Astrocyte (in vitro differentiated cells and primary cell): ENCODE measurements around the gene FOXF1. TPM values are rescaled to one million over a fixed set of nuclear protein-coding genes. Genes with fewer than 3 reads are reported as not detected.

Experiments used
- DNase-seq: peaks from one replicate; pipeline ENCODE4 v3.0.0-alpha.2; 2010; ENCODE audit warnings: low read depth
- FAIRE-seq: peaks from 2 replicates; lab custom pipeline; 2011; peaks lifted over from hg19 to GRCh38; lab: Jason Lieb, UNC
- H2AFZ ChIP-seq: 2 replicates; pipeline ENCODE4 v1.6.0; 2012; ENCODE audit warnings: low read depth, low read length, inconsistent platforms
- H3K27ac ChIP-seq: 2 replicates; pipeline ENCODE4 v1.5.1; 2011; ENCODE audit warnings: low read depth, low read length, inconsistent platforms
- H3K27me3 ChIP-seq: 2 replicates; pipeline ENCODE4 v1.6.0; 2011; ENCODE audit warnings: low read length, inconsistent platforms; ENCODE audit not compliant: insufficient read depth
- H3K36me3 ChIP-seq: 2 replicates; pipeline ENCODE4 v1.5.1; 2011; ENCODE audit warnings: low read length, inconsistent platforms; ENCODE audit not compliant: insufficient read depth
- H3K4me1 ChIP-seq: 2 replicates; pipeline ENCODE4 v1.5.1; 2011; ENCODE audit warnings: low read length, inconsistent platforms; ENCODE audit not compliant: insufficient read depth
- H3K4me2 ChIP-seq: 2 replicates; pipeline ENCODE4 v1.6.0; 2012; ENCODE audit warnings: low read length, inconsistent platforms
- H3K4me3 ChIP-seq: 2 replicates; pipeline ENCODE4 v1.5.1; 2011; ENCODE audit warnings: low read depth, mild to moderate bottlenecking, low read length, inconsistent platforms; ENCODE audit not compliant: insufficient read depth
- H3K79me2 ChIP-seq: 2 replicates; pipeline ENCODE4 v1.6.0; 2012; ENCODE audit warnings: mild to moderate bottlenecking, low read length, inconsistent platforms; ENCODE audit not compliant: insufficient read depth
- H3K9ac ChIP-seq: 2 replicates; pipeline ENCODE4 v1.6.0; 2012; ENCODE audit warnings: mild to moderate bottlenecking, low read length, inconsistent platforms
- H3K9me3 ChIP-seq: 2 replicates; pipeline ENCODE4 v1.5.1; 2012; ENCODE audit warnings: low read depth, mild to moderate bottlenecking, low read length, inconsistent platforms; ENCODE audit not compliant: insufficient read depth
- H4K20me1 ChIP-seq: 2 replicates; pipeline ENCODE4 v1.6.0; 2012; ENCODE audit warnings: low read length, inconsistent platforms; ENCODE audit not compliant: insufficient read depth
- H3K27ac Mint-ChIP-seq: one replicate; pipeline ENCODE4 v1.8.0; 2021; ENCODE audit warnings: mild to moderate bottlenecking, mixed read lengths; ENCODE audit not compliant: unreplicated experiment
- H3K27me3 Mint-ChIP-seq: one replicate; pipeline ENCODE4 v1.8.0; 2021; ENCODE audit warnings: low read depth, mixed read lengths; ENCODE audit not compliant: unreplicated experiment
- H3K36me3 Mint-ChIP-seq: one replicate; pipeline ENCODE4 v1.8.0; 2021; ENCODE audit warnings: low read depth, mixed read lengths; ENCODE audit not compliant: unreplicated experiment
- H3K4me1 Mint-ChIP-seq: one replicate; pipeline ENCODE4 v1.8.0; 2021; ENCODE audit warnings: low read depth, mixed read lengths; ENCODE audit not compliant: unreplicated experiment
- H3K4me3 Mint-ChIP-seq: one replicate; pipeline ENCODE4 v1.8.0; 2021; ENCODE audit warnings: mild to moderate bottlenecking, moderate library complexity, mixed read lengths; ENCODE audit not compliant: unreplicated experiment
- H3K9me3 Mint-ChIP-seq: one replicate; pipeline ENCODE4 v1.8.0; 2021; ENCODE audit warnings: mild to moderate bottlenecking, mixed read lengths; ENCODE audit not compliant: unreplicated experiment
- CTCF ChIP-seq: IDR thresholded peaks from 2 replicates; pipeline ENCODE4 v1.5.1; 2011; ENCODE audit warnings: low read depth, mild to moderate bottlenecking, inconsistent platforms, low read length, moderate library complexity; ENCODE audit not compliant: insufficient read depth
- EZH2 ChIP-seq: IDR thresholded peaks from 2 replicates; pipeline ENCODE4 v1.6.1; 2012; ENCODE audit warnings: mild to moderate bottlenecking, low read length, inconsistent platforms; ENCODE audit not compliant: insufficient read depth
- total RNA-seq: library from RNA; stranded (reverse); gene quantifications from 2 replicates; pipeline ENCODE4 v1.2.1, GENCODE V29; 2021

Gene FOXF1
- total RNA-seq, 1 donor from 2014 or later = 0.07 TPM

DNA sequence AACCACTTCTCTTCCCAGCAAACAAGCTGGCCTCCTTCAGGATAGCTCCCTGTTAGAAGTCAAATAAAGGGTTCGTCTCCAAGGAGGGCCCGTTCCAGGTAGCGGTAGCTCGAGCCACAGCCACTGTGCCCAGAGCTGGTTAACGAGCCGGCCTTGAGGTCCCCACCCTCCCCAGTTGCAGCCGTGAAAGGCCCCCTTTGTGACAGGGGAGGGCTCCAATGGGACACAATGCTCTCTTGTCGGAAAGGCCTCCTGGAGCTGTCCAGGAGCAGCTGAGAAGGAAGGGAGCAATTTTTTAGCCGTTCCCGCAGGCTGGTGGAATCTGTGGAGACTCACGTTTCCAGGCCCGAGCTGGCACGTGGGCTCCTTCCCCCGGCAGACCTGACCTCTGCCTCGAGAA, 29.9 kb upstream of the FOXF1 start:
- Histone ChIP-seq H3K4me2 (no peak overlapping the region), H3K4me3 (no peak overlapping the region), H3K27ac (no peak overlapping the region), H3K79me2 (no peaks in the 10 kb centered on the region), H3K4me1 (no peaks in the 10 kb centered on the region), H3K9ac (no peak overlapping the region), H3K27me3 (peaks cover 42% of the 10 kb centered on the region), H2AFZ (no peak overlapping the region), H4K20me1 (no peaks in the 10 kb centered on the region), H3K9me3 (peaks cover 12% of the 10 kb centered on the region), H3K36me3 (no peaks in the 10 kb centered on the region)
- Mint-ChIP-seq H3K27me3 (peaks cover 63% of the 10 kb centered on the region), H3K9me3 (peaks cover 13% of the 10 kb centered on the region), H3K27ac (no peak overlapping the region), H3K36me3 (peaks cover 2% of the 10 kb centered on the region), H3K4me1 (no peaks in the 10 kb centered on the region), H3K4me3 (no peak overlapping the region)
- no peak for FAIRE-seq
- no peak for DNase-seq
- TF ChIP-seq EZH2 = no peak
- no peak for TF ChIP-seq CTCF

DNA sequence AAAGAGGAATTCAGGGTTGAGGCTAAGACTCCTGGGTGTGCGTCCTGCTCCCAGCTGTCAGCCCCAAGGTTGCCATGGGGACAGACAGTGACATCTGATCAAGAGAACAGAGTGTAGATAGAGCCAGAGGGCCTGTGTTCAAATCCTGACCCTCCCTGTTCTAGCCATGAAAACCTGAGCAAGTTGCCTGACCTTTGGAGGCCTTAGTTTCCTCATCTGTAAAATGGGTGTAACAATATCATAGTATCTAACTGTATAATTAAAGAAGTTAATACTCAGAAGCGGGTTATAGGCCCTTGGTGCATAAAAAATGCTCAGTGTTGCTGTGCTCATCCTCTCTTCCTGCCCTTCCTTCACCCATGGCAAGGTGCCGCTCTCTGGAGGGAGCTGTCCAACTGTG, 28.7 kb upstream of the FOXF1 start:
- H3K4me2 ChIP-seq = no peak overlapping the region
- FAIRE-seq (no peak), DNase-seq (no peak)
- H3K4me3 ChIP-seq = no peak overlapping the region
- H3K4me3 Mint-ChIP-seq = no peak overlapping the region
- H3K27ac Mint-ChIP-seq = no peak overlapping the region
- H3K4me1 ChIP-seq = no peaks in the 10 kb centered on the region
- H3K79me2 ChIP-seq = no peaks in the 10 kb centered on the region
- no peak overlapping the region for H3K27ac ChIP-seq
- peaks cover 12% of the 10 kb centered on the region for H3K9me3 ChIP-seq
- no peaks in the 10 kb centered on the region for H4K20me1 ChIP-seq
- H3K4me1 Mint-ChIP-seq = no peaks in the 10 kb centered on the region
- no peak overlapping the region for H2AFZ ChIP-seq
- peaks cover 15% of the 10 kb centered on the region for H3K9me3 Mint-ChIP-seq
- peaks cover 47% of the 10 kb centered on the region for H3K27me3 ChIP-seq
- no peak overlapping the region for H3K9ac ChIP-seq
- TF ChIP-seq EZH2 (no peak), CTCF (no peak)
- H3K27me3 Mint-ChIP-seq = peaks cover 64% of the 10 kb centered on the region
- peaks cover 2% of the 10 kb centered on the region for H3K36me3 Mint-ChIP-seq
- no peaks in the 10 kb centered on the region for H3K36me3 ChIP-seq

GRCh38 chr16:86484240-86484639, 26.1 kb upstream of the FOXF1 start:
- H3K4me2 ChIP-seq = no peak overlapping the region
- H3K36me3 Mint-ChIP-seq = peaks cover 2% of the 10 kb centered on the region
- FAIRE-seq (no peak), DNase-seq (no peak)
- no peak overlapping the region for H3K4me3 Mint-ChIP-seq
- H3K4me1 Mint-ChIP-seq = no peaks in the 10 kb centered on the region
- no peaks in the 10 kb centered on the region for H3K79me2 ChIP-seq
- no peaks in the 10 kb centered on the region for H3K4me1 ChIP-seq
- H3K36me3 ChIP-seq = no peaks in the 10 kb centered on the region
- no peak overlapping the region for H3K27ac ChIP-seq
- no peak overlapping the region for H3K27ac Mint-ChIP-seq
- H3K9ac ChIP-seq = no peak overlapping the region
- no peak overlapping the region for H3K4me3 ChIP-seq
- H3K9me3 Mint-ChIP-seq = peaks cover 15% of the 10 kb centered on the region
- H2AFZ ChIP-seq = no peak overlapping the region
- TF ChIP-seq CTCF (no peak), EZH2 (no peak)
- peaks cover 59% of the 10 kb centered on the region for H3K27me3 ChIP-seq
- H3K9me3 ChIP-seq = peaks cover 12% of the 10 kb centered on the region
- H3K27me3 Mint-ChIP-seq = peaks cover 71% of the 10 kb centered on the region
- no peaks in the 10 kb centered on the region for H4K20me1 ChIP-seq
